ENCODE results near the gene CHMP1B. TPM values are rescaled to one million over a fixed set of nuclear protein-coding genes. Genes with fewer than 3 reads are reported as not detected.

CHMP1B gene
- total and polyA plus RNA-seq, 9 of the 15 experiments (the other 6 are each of a cell fraction or from before 2014, with no cell fraction given), result 12.3 to 29.9 (median 19.0) TPM

DNA sequence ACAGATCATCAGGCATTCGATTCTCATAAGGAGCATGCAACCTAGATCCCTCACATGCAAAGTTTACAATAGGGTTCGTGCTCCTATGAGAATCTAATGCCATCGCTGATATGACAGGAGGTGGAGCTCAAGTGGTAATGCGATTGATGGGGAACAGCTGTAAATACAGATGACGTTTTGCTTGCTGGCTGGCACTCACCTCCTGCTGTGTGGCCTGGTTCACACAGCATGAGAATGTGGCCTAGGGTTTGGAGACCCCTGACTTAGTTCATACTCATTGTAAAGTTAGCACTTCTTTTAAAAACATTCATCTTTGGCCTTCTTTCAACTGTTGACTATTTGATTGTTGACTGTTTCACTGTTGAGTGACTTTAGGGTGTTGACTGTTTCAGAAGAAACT lies 8.7 kb upstream of the CHMP1B start:
- Histone ChIP-seq H3K4me1 (replicated peaks in 1 of 2; ENCODE audit: control insufficient read depth in 2 of 2, insufficient read depth in 2 of 2, low read length in 2 of 2) (peaks cover 0 to 6% of the 10 kb centered on the region in 2 experiments; a peak in 1 of 5 replicates), H3K79me2 (ENCODE audit: control insufficient read depth, insufficient read depth, low read length) (no peaks in the 10 kb centered on the region), H3K9me1 (ENCODE audit: control insufficient read depth, insufficient read depth, low read length) (no peaks in the 10 kb centered on the region), H2AFZ (ENCODE audit: low read depth, low read length) (no peak overlapping the region), H3K4me3 (no peak overlapping the region), H3K36me3 (ENCODE audit: control insufficient read depth, insufficient read depth, low read length) (no peaks in the 10 kb centered on the region), H4K20me1 (replicated peaks; ENCODE audit: control insufficient read depth, insufficient read depth, low read length) (no peaks in the 10 kb centered on the region), H3K27ac (ENCODE audit: extremely low read depth, low read depth, low read length) (no peak overlapping the region), H3K27me3 (ENCODE audit: control insufficient read depth in 2 of 2, insufficient read depth in 2 of 2, low read length in 2 of 2) (no peaks in the 10 kb centered on the region), H3K4me2 (ENCODE audit: insufficient read depth, low read length) (no peak overlapping the region), H3K9ac (ENCODE audit: insufficient read depth in 1 of 2, low read depth in 2 of 2, low read length in 2 of 2) (no peak overlapping the region), H3K9me3 (replicated peaks; ENCODE audit: control insufficient read depth, insufficient read depth, low read depth, low read length) (no peaks in the 10 kb centered on the region)
- ChIA-PET CTCF (ENCODE audit: low intra/inter-chr PET ratio) (no interaction called here), POLR2A (no interaction called here)
- 55% methylated on average over 5 of the region's 5 CpGs for WGBS (ENCODE audit: insufficient coverage, low coverage, missing lambda C conversion rate)
- DNase-seq (ENCODE audit: extremely low read depth in 1 of 4, low spot score in 3 of 4) (no peak), ATAC-seq (no peak), FAIRE-seq (no peak)
- TF ChIP-seq ZNF699 (CRISPR knock-in tag; IDR thresholded peaks at IDR 0.05; ENCODE audit: insufficient replicate concordance), result no peak
- no peak for TF ChIP-seq ZNF75A (CRISPR knock-in tag; IDR thresholded peaks at IDR 0.05)
- TF ChIP-seq, protein P1, sequence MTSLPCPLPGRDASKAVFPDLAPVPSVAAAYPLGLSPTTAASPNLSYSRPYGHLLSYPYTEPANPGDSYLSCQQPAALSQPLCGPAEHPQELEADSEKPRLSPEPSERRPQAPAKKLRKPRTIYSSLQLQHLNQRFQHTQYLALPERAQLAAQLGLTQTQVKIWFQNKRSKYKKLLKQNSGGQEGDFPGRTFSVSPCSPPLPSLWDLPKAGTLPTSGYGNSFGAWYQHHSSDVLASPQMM (CRISPR knock-in tag; IDR thresholded peaks at IDR 0.05), result no peak
- TF ChIP-seq, protein P2, sequence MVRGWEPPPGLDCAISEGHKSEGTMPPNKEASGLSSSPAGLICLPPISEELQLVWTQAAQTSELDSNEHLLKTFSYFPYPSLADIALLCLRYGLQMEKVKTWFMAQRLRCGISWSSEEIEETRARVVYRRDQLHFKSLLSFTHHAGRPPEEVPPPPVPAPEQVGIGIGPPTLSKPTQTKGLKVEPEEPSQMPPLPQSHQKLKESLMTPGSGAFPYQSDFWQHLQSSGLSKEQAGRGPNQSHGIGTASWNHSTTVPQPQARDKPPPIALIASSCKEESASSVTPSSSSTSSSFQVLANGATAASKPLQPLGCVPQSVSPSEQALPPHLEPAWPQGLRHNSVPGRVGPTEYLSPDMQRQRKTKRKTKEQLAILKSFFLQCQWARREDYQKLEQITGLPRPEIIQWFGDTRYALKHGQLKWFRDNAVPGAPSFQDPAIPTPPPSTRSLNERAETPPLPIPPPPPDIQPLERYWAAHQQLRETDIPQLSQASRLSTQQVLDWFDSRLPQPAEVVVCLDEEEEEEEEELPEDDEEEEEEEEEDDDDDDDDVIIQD (CRISPR knock-in tag; IDR thresholded peaks at IDR 0.05), result no peak
- TF ChIP-seq MTA2 (IDR thresholded peaks at IDR 0.05; ENCODE audit: low read depth), result no peak
- no peak for TF ChIP-seq WHSC1 (IDR thresholded peaks at IDR 0.05; ENCODE audit: low read length)
- no peak for TF ChIP-seq SAFB (IDR thresholded peaks at IDR 0.05; ENCODE audit: borderline replicate concordance, low read depth, low read length)
- TF ChIP-seq PCBP2 (IDR thresholded peaks at IDR 0.05; ENCODE audit: low read depth, low read length, poor library complexity, severe bottlenecking), result no peak
- no peak for TF ChIP-seq TEAD4 (IDR thresholded peaks at IDR 0.05; ENCODE audit: low read length)
- no peak for TF ChIP-seq TEAD4 (CRISPR knock-in tag; IDR thresholded peaks at IDR 0.05; ENCODE audit: borderline replicate concordance)
- no peak for TF ChIP-seq SLC30A9 (CRISPR knock-in tag; IDR thresholded peaks at IDR 0.05)
- TF ChIP-seq SP1 (CRISPR knock-in tag; IDR thresholded peaks at IDR 0.05), result no peak
- TF ChIP-seq ZNF212 (CRISPR knock-in tag; IDR thresholded peaks at IDR 0.05), result no peak
- in situ Hi-C loops (cut with MboI), result no loop called here
- no TSS peak for BruUV-seq (replicated peaks)
- intact Hi-C loops (cut with micrococcal nuclease), result no loop called here
